ENCODE data around the gene IL2RA. TPM values are rescaled to one million over a fixed set of nuclear protein-coding genes. Genes with fewer than 3 reads are reported as not detected.

IL2RA gene
- total and polyA plus RNA-seq, 9 of the 15 experiments (the other 6 are each of a cell fraction or from before 2014, with no cell fraction given) = 0.95 TPM; not detected in 8

- TF ChIP-seq GTF3C2 (IDR thresholded peaks at IDR 0.05; ENCODE audit: borderline replicate concordance, extremely low read depth, insufficient read length) = no peak
- TF ChIP-seq DACH1 (IDR thresholded peaks at IDR 0.05; ENCODE audit: partially characterized antibody) = peak; percentile 48
- no peak for TF ChIP-seq ELF1 (tag; IDR thresholded peaks at IDR 0.05)
- TF ChIP-seq, protein P1, sequence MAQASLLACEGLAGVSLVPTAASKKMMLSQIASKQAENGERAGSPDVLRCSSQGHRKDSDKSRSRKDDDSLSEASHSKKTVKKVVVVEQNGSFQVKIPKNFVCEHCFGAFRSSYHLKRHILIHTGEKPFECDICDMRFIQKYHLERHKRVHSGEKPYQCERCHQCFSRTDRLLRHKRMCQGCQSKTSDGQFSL (CRISPR knock-in tag; IDR thresholded peaks at IDR 0.05) = peak; percentile 58
- TF ChIP-seq, protein P1 (tag; IDR thresholded peaks at IDR 0.05) = peak in 1 of 2 experiments; percentile 83; a peak in 2 of 4 replicates
- no peak for TF ChIP-seq ZNF699 (CRISPR knock-in tag; IDR thresholded peaks at IDR 0.05; ENCODE audit: insufficient replicate concordance)
- TF ChIP-seq PTTG1 (tag; IDR thresholded peaks at IDR 0.05; ENCODE audit: low read depth) = no peak
- peak; percentile 92 for TF ChIP-seq ZNF263 (CRISPR knock-in tag; IDR thresholded peaks at IDR 0.05; ENCODE audit: borderline replicate concordance)
- no peak for TF ChIP-seq MCM5 (IDR thresholded peaks at IDR 0.05; ENCODE audit: low read depth)
- no peak for TF ChIP-seq BHLHE40 (IDR thresholded peaks at IDR 0.05; ENCODE audit: low read length)
- TF ChIP-seq CEBPG (CRISPR knock-in tag; IDR thresholded peaks at IDR 0.05) = peak; percentile 46; the same call in 1 of the 2 replicates
- TF ChIP-seq CEBPG (tag; conservative IDR thresholded peaks at IDR 0.05 in 1 of 2, IDR thresholded peaks at IDR 0.05 in 1 of 2) = peak; percentile 40 to 44; a peak in 1 of 4 replicates
- no peak for TF ChIP-seq MEF2A (IDR thresholded peaks at IDR 0.05; ENCODE audit: control insufficient read depth, low read depth, low read length)
- no peak for TF ChIP-seq ETV5 (CRISPR knock-in tag; IDR thresholded peaks at IDR 0.05; ENCODE audit: low read depth)
- peak; percentile 41; the same call in 1 of the 2 replicates for TF ChIP-seq ZNF316 (IDR thresholded peaks at IDR 0.05)
- peak; percentile 35 for TF ChIP-seq ZFP36 (IDR thresholded peaks at IDR 0.05; ENCODE audit: low read depth, low read length, partially characterized antibody)
- no peak for TF ChIP-seq ATF1 (CRISPR knock-in tag; IDR thresholded peaks at IDR 0.05)
- no peak for TF ChIP-seq ATF1 (tag; IDR thresholded peaks at IDR 0.05)
- no peak for TF ChIP-seq CC2D1A (IDR thresholded peaks at IDR 0.05)
- no peak for TF ChIP-seq MEIS2 (IDR thresholded peaks at IDR 0.05; ENCODE audit: partially characterized antibody)
- no peak for TF ChIP-seq ZNF395 (CRISPR knock-in tag; IDR thresholded peaks at IDR 0.05)
- no peak for TF ChIP-seq IRF2 (CRISPR knock-in tag; IDR thresholded peaks at IDR 0.05)
- no peak for TF ChIP-seq DNMT1 (IDR thresholded peaks at IDR 0.05)
- 0 out of 4 replicates have a peak, but pooled peaks of 1 of the 2 experiments have one; percentile 6 for TF ChIP-seq SIN3A (IDR thresholded peaks at IDR 0.05; ENCODE audit: borderline replicate concordance in 2 of 2, control insufficient read depth in 1 of 2, low read depth in 2 of 2, low read length in 2 of 2)
Observed at GRCh38 chr10:5975641-5976473, 86.3 kb downstream of the IL2RA start (continued).
